Progenitor cell of endocrine pancreas (in vitro differentiated cells): ENCODE data around the gene PTPN21. TPM values are rescaled to one million over a fixed set of nuclear protein-coding genes. Genes with fewer than 3 reads are reported as not detected.

Experiments
- DNase-seq: peaks from one replicate; pipeline ENCODE4 v3.0.0; 2021; ENCODE audit warnings: low spot score; ENCODE audit not compliant: unreplicated experiment
- H3K27ac Mint-ChIP-seq: 2 replicates; pipeline ENCODE4 v1.8.0; 2021; ENCODE audit warnings: mild to moderate bottlenecking, moderate library complexity, mixed read lengths
- H3K27me3 Mint-ChIP-seq: 2 replicates; pipeline ENCODE4 v1.8.0; 2021; ENCODE audit warnings: mixed read lengths
- H3K36me3 Mint-ChIP-seq: 2 replicates; pipeline ENCODE4 v1.8.0; 2022; ENCODE audit warnings: mixed read lengths; ENCODE audit not compliant: insufficient read depth
- H3K4me1 Mint-ChIP-seq: 2 replicates; pipeline ENCODE4 v1.8.0; 2021; ENCODE audit warnings: low read depth, mixed read lengths
- H3K4me3 Mint-ChIP-seq: 2 replicates; pipeline ENCODE4 v1.8.0; 2021; ENCODE audit warnings: low read depth, mild to moderate bottlenecking, moderate library complexity, mixed read lengths
- H3K9me3 Mint-ChIP-seq: 2 replicates; pipeline ENCODE4 v1.8.0; 2021; ENCODE audit warnings: low read depth, mixed read lengths
- total RNA-seq: library from RNA; stranded (reverse); gene quantifications from 2 replicates; pipeline ENCODE4 v1.2.1, GENCODE V29; 2021
- TF ChIP-seq, protein P1 (sequence below): fragments of 200-600 bp; sonication (generic); IDR thresholded peaks from one replicate; pipeline ENCODE4 v1.5.0; 2021; ENCODE audit warnings: antibody characterized with exemption, mild to moderate bottlenecking; ENCODE audit not compliant: unreplicated experiment

The PTPN21 gene
- total RNA-seq, 1 donor from 2014 or later: 40.0 TPM

DNA sequence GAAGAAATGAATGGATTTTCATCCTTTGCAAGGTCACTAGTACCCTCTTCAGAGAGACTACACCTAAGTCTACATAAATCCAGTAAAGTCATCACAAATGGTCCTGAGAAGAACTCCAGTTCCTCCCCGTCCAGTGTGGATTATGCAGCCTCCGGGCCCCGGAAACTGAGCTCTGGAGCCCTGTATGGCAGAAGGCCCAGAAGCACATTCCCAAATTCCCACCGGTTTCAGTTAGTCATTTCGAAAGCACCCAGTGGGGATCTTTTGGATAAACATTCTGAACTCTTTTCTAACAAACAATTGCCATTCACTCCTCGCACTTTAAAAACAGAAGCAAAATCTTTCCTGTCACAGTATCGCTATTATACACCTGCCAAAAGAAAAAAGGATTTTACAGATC lies 128.5 kb downstream of the PTPN21 start:
- Mint-ChIP-seq H3K4me1 (no peaks in the 10 kb centered on the region), H3K27me3 (no peaks in the 10 kb centered on the region), H3K36me3 (peaks cover 6% of the 10 kb centered on the region), H3K4me3 (no peak overlapping the region), H3K27ac (no peak overlapping the region), H3K9me3 (no peaks in the 10 kb centered on the region)
- TF ChIP-seq, protein P1, sequence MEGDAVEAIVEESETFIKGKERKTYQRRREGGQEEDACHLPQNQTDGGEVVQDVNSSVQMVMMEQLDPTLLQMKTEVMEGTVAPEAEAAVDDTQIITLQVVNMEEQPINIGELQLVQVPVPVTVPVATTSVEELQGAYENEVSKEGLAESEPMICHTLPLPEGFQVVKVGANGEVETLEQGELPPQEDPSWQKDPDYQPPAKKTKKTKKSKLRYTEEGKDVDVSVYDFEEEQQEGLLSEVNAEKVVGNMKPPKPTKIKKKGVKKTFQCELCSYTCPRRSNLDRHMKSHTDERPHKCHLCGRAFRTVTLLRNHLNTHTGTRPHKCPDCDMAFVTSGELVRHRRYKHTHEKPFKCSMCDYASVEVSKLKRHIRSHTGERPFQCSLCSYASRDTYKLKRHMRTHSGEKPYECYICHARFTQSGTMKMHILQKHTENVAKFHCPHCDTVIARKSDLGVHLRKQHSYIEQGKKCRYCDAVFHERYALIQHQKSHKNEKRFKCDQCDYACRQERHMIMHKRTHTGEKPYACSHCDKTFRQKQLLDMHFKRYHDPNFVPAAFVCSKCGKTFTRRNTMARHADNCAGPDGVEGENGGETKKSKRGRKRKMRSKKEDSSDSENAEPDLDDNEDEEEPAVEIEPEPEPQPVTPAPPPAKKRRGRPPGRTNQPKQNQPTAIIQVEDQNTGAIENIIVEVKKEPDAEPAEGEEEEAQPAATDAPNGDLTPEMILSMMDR: no peak
- DNase-seq: no peak

GRCh38 chr14:88424573-88424972 lies 130.2 kb downstream of the PTPN21 start:
- TF ChIP-seq, protein P1: no peak
- no peak for DNase-seq
- Mint-ChIP-seq H3K27me3 (no peaks in the 10 kb centered on the region), H3K36me3 (peaks cover 8% of the 10 kb centered on the region), H3K4me1 (peaks cover 4% of the 10 kb centered on the region), H3K27ac (no peak overlapping the region), H3K4me3 (no peak overlapping the region), H3K9me3 (no peaks in the 10 kb centered on the region)

GRCh38 chr14:88422919-88423650 lies 131.7 kb downstream of the PTPN21 start:
- H3K36me3 Mint-ChIP-seq: peaks cover 18% of the 10 kb centered on the region

GRCh38 chr14:88422047-88422446 lies 132.8 kb downstream of the PTPN21 start:
- Mint-ChIP-seq H3K27ac (no peak overlapping the region), H3K27me3 (no peaks in the 10 kb centered on the region), H3K36me3 (peaks cover 28% of the 10 kb centered on the region), H3K4me1 (peaks cover 4% of the 10 kb centered on the region), H3K9me3 (peaks cover 9% of the 10 kb centered on the region), H3K4me3 (no peak overlapping the region)
- no peak for DNase-seq
- TF ChIP-seq, protein P1: no peak

More at GRCh38 chr14:88422919-88423650, 131.7 kb downstream of the PTPN21 start:
- Mint-ChIP-seq H3K27me3 (no peaks in the 10 kb centered on the region), H3K9me3 (peaks cover under 1% of the 10 kb centered on the region), H3K4me3 (no peak overlapping the region), H3K27ac (no peak overlapping the region), H3K4me1 (peaks cover 4% of the 10 kb centered on the region)
- DNase-seq: no peak
- TF ChIP-seq, protein P1: no peak

GRCh38 chr14:88421286-88421685 lies 133.5 kb downstream of the PTPN21 start:
- peaks cover 32% of the 10 kb centered on the region for H3K36me3 Mint-ChIP-seq
- no peak overlapping the region for H3K4me3 Mint-ChIP-seq
- H3K27me3 Mint-ChIP-seq: no peaks in the 10 kb centered on the region
- peaks cover 9% of the 10 kb centered on the region for H3K9me3 Mint-ChIP-seq
- peaks cover 4% of the 10 kb centered on the region for H3K4me1 Mint-ChIP-seq
- no peak for DNase-seq
- TF ChIP-seq, protein P1: no peak
- H3K27ac Mint-ChIP-seq: no peak overlapping the region
